ENCODE results near the gene CHST5.

GRCh38 chr16:75532791-75533190, 3.1 kb downstream of the CHST5 start:
- TF ChIP-seq CTCF (IDR thresholded peaks at IDR 0.05): no peak
- TF ChIP-seq POLR2A (IDR thresholded peaks at IDR 0.05): no peak
- no peak for TF ChIP-seq POLR2AphosphoS5 (IDR thresholded peaks at IDR 0.05)
